Panc1 (cell line): ENCODE results near the gene TPCN1.

ENCODE experiments used
- CTCF ChIP-seq: fragments of 450-650 bp; IDR thresholded peaks from 2 replicates; pipeline ENCODE4 v1.5.1; 2017; ENCODE audit warnings: mild to moderate bottlenecking
- POLR2AphosphoS5 ChIP-seq: IDR thresholded peaks from 2 replicates; pipeline ENCODE4 v1.6.1; 2012; ENCODE audit warnings: mild to moderate bottlenecking, low read depth, low read length, moderate library complexity

GRCh38 chr12:113179023-113179422 is 42.2 kb upstream of the TPCN1 start:
- TF ChIP-seq CTCF = no peak
- no peak for TF ChIP-seq POLR2AphosphoS5
